SKM-1 (cell line): ENCODE measurements around the gene PDLIM5.
"Not testable (repeated sequence)": the region's sequence is repeated elsewhere in the genome, so short reads cannot be mapped to it uniquely, and the experiment has no call there.

Experiments
- DNase-seq: peaks from one replicate; lab custom pipeline; 2025; ENCODE audit not compliant: unreplicated experiment; lab: John Stamatoyannopoulos, UW

Gene PDLIM5

DNA sequence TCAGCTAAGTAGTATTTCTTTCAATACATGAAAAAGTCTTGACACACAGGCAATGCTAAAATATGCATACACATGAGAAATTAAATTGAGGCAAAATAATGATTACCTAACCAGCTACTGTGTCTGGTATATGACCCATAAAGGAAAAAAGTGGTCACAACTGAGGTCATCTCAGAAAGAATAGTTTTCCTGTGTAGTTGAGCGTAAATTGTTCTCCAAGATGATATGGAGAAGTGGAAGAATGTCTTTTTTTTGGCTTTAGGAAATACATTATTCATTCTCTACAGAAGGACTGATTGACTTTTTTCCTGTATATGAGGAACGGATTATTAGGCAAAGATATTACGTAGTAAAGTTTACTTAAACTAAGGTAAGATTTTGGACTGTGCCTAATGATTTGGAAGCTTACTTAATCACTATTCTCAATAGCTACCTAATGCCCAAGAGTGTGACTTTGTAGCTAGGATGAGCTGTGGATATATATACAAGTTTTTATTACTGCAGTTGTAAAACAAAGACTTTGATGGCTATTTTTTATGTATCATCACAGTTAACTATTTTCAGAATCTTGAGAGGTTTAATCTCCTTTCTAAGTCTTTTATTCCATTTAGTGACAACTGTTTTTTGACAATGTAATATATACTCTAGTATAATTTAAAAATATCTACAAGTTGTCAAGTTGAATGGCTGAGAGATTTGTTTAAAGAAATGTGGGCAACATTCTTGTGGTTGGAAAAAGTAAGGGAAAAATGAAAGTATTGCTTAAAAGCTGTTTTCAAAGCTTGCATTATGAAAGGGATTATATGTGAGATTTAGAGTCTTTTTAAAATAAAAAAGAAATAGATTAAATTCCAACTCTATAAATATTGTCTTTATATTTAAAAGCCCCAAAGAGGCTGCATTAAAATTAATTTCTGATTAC lies 100.2 kb downstream of the PDLIM5 start:
- no peak for DNase-seq

DNA sequence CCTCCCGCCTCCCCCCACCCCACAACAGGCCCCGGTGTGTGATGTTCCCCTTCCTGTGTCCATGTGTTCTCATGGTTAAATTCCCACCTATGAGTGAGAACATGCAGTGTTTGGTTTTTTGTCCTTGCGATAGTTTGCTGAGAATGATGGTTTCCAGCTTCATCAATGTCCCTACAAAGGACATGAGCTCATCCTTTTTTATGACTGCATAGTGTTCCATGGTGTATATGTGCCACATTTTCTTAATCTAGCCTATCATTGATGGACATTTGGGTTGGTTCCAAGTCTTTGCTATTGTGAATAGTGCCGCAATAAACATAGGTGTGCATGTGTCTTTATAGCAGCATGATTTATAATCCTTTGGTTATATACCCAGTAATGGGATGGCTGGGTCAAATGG lies 104.3 kb downstream of the PDLIM5 start:
- not testable (repeated sequence) for DNase-seq

DNA sequence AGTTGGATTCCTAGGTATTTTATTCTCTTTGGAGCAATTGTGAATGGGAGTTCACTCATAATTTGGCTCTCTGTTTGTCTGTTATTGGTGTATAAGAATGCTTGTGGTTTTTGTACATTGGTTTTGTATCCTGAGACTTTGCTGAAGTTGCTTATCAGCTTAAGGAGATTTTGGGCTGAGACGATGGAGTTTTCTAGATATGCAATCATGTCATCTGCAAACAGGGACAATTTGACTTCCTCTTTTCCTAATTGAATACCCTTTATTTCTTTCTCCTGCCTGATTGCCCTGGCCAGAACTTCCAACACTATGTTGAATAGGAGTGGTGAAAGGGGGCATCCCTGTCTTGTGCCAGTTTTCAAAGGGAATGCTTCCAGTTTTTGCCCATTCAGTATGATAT lies 105.9 kb downstream of the PDLIM5 start:
- DNase-seq = not testable (repeated sequence)

DNA sequence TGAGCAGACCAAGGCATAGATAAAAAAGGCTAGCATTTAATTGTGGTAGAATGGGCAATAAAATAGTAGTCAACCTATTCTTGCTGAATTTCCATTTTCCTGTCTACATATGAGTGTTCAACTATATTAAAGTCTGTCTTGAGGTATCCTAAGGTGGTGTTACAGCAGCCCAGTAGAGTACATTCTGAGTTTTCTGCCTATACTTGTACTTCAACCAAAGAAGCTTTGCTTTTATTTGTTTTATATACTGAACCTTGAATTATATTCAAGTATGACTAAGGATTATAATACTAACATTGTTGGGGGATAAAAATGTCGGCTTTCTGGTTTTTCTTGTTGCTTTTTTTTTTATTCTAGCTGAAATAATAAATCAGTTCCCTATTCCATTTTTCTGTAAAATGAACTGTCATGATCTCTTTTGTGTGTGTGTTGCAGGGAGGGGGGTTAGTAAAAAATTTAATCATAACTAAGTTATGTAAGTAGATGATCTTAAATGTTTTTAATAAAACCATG lies 106.7 kb downstream of the PDLIM5 start:
- no peak for DNase-seq

DNA sequence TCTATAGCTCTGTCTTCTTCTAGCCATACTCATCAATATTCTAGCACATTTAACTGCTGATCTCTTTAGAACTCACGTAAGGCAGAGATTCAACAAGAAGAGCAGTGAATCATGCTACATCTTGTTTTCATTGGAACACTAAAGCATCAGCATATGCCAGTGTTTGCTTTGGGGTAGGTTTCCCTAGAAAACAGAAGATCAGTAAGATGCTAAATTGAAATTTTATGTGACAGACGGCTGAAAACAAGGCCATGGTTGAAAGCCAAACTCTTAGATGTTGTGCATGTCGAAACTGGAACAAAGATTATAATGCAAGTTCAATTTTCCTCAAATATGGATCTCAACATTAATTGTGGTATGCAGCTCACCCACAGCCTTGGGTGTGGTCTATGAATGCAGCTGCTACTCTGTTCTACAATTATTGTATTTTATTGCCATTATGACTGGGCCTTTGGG lies 107.6 kb downstream of the PDLIM5 start:
- DNase-seq = no peak

DNA sequence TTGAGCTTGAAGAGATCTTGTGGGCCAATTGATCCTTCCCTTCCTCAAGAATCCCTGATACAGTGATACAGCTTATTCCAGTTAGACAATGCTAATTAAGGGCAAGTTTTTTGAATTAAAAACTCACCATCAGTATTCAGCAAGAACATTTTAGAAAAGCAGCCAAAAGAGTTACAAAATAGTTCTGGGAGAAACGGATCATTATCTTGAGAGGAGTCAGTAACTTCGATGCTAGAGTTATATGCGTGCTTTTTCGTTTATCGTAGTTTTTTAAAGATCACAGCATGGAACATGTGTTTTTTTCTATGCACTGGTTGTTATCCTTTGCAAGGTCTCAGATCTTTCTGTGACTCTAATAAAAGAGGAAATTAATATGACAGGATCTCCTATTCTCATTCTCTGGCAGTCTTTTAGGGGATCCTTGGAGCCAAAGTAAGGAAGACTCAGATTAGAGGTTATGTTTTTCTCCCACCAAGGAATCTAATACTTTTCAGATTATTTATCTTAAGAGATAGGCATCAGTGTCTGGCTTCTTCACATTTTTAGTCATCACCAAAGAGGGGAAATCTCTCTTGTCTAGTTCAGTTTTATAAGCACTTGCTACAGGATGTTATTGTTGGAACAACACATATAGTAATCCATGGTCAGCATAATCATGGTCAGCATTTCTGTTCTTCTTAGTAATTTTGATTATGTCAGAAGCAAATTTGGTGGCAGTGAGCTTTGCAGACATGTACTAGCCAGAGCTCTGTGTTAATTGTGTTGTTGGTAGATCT lies 109.7 kb downstream of the PDLIM5 start:
- DNase-seq = no peak

DNA sequence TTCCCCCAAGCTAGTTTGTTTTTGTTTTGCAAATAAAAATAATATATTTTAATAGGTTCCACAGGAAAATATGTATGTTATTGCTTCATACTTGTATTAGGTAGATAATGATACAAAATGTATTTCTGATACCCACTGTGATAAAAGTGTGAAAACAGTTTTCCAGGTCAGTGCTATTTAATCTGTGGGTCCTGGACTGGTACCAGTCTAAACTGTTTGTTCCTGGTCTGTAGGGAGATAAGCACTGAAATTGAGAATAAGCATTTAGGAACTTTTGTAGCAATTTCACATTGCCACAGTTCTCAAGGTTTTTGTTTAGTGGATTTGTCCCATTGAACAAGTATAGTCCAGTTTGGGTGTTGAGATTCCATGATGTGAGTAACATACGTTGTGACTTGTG lies 110.5 kb downstream of the PDLIM5 start:
- no peak for DNase-seq

DNA sequence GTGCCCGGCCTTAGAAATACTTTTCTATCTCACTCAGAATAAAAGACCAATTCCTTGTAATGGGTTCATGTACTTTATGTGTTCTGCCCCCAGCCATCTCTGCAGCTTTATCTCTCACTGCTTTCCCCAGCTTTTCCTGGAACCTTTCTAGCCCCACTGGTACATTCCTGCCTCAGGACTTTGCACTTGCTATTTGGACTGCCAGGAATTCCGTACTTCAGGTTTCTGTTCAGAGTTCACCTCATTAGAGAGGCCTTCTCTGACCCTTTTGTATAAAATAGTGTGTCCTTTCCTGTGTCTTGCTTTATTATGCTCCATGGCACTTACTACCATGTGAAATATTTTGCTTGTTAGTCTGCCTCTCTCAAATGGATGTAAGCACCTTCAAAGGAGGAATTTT lies 112.5 kb downstream of the PDLIM5 start:
- no peak for DNase-seq

DNA sequence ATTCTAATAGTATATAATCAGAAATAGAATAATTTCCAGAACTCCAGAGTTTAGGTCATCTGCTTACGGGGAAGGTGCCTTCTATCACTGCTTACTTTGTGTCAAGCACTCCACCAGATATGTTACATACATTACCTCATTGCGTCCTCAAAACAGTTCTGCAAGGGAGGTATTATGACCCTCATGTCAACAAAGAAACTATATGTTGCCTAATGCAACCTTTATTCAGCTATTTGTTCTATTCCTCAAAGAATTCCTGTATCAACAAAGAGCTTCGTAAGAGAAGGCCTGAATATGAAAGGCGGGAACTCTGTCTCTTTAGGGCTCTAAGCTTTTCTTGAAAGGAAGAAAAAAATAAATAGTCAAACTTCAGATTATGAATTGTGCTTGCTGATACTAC lies 114.7 kb downstream of the PDLIM5 start:
- DNase-seq = no peak

DNA sequence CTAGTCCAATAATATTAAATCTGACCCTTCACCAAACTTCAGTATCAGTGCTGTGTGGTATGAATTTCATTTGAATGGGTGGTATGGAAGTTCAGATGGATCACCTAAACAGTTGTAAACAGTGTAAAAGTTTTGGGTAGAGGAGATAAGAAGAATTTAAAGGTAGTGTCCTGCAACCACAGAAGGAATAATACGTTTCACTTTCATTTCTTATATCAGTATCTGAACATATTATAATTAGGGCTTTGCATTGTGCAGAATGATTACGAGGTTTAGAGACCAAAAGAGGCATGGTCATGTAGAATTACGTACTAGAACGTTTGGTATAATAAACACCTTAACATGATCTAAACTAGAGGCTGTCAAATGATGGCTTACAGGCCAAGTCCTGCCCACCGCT lies 116.1 kb downstream of the PDLIM5 start:
- no peak for DNase-seq

DNA sequence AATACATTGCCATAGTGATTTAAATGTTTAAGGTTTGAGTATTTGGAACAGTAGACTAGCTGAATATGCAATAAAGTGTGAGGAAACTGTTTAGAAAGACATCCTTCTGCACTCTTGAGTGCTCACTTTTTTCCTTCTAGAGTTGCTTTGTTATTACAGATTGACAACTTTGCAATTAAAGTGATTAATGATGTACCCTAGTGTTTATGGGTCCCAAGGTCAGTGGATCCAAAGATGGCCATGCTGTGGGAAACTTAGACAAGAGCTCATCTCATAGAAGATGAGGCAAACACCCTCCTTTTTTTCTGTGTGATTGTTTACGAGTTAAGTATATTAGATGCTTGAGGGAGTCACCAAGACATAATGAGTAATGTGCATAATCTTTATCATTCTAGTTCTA lies 118.8 kb downstream of the PDLIM5 start:
- DNase-seq = no peak

DNA sequence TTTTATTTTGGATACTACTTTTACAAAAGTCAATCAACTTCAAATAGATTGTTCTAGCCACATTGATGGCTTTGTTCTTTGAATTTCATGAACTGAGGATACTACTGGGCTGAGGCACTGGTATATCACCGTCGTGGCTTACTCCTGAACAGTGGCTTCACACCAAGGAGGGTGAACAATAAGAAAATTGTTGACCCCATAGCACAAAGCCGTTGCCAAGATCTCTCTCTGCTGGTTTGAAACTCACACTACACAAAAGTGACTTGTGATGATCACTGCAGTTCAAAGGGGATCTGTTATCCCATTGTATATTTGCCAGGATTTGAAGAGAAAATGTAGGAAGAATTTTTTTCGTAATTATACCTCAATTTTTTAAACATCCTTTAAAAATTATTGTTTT lies 119.6 kb downstream of the PDLIM5 start:
- no peak for DNase-seq

DNA sequence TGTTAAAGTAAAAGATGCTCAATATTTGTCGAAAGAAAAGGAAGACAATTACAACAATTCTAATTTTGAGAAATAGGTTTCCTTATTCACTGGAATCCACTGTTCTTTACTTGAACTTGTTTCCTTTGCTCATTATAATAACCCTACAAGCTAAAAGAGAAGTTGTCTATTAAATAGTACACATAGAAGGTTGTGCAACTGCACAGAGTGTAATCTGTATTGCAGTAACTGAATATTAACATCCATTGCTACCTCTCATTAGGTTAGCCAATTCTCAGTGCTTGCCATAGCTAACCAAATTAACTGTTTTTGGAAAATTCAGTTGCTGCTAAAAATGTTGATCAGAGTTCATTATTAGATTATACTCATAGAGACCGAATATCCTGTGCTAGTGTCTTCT lies 120.0 kb downstream of the PDLIM5 start:
- no peak for DNase-seq

DNA sequence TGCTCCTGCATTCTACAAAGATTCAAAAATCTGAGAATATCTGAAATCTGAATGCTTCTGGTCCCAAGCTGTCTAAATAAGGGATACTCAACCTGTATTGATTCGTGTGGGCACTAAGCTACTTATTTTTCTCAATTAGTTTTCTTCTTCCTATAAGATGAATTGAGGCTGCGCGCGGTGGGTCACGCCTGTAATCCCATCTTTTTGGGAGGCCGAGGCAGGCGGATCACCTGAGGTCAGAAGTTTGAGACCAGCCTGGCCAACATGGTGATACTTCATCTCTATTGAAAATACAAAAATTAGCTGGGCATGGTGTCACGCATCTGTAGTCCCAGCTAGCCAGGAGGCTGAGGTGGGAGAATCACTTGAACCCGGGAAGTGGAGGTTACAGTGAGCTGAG lies 122.3 kb downstream of the PDLIM5 start:
- no peak for DNase-seq

DNA sequence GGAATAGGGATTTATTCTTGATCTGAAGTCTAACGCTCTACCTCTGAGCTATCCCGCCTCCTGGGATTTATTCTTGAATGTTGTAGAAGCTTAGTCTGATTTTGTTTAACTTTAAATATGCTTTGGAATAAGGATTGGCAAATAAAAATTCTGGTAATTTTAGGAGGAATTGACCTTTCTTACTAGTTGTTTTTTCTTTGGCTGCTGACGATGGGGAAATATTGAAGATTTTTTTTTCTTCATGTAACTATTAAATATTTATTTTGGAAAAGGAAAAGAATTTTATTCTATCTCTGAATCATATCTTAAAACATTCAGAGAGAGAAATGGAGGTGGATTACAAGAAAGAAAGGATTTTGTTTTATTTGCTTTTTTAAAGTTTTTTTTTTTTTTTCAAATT lies 122.9 kb downstream of the PDLIM5 start:
- DNase-seq = no peak

DNA sequence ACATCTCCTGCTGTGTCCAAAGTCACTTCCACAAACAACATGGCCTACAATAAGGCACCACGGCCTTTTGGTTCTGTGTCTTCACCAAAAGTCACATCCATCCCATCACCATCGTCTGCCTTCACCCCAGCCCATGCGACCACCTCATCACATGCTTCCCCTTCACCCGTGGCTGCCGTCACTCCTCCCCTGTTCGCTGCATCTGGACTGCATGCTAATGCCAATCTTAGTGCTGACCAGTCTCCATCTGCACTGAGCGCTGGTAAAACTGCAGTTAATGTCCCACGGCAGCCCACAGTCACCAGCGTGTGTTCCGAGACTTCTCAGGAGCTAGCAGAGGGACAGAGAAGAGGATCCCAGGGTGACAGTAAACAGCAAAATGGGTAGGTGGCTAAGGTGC lies 123.9 kb downstream of the PDLIM5 start:
- no peak for DNase-seq

DNA sequence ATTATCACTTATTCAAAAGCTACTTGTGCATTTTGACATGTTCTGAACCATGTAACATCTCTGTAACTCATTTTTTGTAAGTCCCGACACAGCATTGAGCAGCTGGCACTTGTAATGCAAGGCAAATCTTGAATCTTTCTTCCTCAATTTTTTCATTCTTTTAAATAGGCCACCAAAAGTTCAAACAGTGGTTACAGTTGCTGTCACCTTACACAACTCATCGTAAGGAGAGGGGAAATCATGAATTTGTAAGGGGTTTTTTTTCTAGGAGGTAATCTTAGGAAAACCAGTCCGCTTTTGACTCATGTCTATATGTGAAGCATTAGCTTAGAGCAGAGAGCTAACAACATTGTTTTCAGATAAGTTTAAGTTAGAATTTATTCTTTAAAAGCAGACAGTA lies 124.5 kb downstream of the PDLIM5 start:
- DNase-seq = no peak

DNA sequence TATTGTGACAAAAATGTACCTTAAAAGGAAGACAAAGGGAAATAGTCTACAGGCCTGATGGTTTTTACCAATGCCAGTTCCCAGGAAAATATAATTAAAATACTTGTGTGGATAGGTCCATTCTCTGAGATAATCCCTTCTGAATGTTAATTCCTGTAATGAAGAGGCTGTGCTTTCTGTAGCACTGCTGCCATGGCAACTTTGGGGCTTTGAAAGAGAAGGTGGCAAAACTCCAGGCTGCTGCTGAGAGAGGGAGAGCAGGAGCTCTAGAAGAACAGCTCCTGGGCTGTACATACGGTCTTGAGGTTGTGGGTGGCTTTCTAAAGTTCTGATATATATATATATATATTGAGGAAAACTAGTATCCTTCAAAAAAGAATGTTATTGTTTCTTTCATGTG lies 125.4 kb downstream of the PDLIM5 start:
- DNase-seq = no peak

DNA sequence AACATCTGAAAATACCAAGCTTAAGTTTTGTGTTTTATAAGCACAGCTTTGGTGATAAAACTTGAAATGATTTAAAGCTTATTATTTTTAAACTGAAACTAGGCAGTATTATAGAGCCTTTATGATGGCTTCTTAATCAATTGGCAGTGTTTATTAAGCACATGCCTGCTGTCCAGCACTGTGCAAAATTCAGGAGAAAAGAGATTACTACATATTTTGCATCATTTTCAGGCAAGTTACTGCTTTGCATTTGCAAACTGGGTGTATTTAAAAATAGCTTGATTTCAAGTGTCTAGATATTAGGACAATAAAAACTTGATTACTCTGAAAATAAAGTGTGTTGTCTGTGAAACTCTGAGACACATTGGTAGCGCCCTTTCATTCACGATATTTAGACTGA lies 126.5 kb downstream of the PDLIM5 start:
- no peak for DNase-seq

DNA sequence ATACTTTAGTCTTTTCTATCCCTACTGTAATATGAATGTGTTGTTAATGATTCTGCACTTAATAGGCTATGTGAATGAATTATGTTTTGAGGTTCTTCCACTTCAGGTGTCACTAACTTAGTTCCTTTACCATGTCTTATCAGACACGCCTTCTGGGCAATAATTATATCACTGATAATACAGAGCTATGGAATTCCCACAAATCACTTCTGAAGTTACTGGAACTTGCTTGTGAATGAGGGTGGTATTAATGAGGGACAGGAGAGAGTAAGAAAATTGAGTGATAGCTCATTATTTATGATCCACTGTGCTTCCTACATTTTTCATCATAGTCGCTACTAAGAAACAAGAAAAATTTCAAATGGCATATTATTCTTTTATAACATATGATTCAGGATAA lies 130.0 kb downstream of the PDLIM5 start:
- DNase-seq = no peak

DNA sequence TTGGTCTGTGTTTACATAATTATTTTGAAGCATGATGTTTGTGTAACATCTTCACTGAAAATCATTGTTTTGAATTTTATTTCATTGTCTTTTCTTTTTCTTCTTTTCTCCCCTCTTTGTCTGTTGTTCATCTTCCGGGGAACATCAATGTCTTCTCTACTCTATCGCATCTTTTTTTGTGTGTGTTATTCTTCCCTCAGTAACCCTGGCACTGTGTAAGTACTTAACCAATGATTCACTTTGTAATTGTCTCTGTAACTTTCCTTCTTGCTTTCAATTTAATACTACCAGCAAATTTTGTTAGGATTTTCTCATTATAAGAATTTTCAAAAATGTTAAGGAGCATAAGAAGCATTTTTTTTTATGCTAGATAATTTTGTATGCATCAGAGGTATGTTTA lies 130.8 kb downstream of the PDLIM5 start:
- DNase-seq = no peak
